Measurements from ENCODE around the gene ITGA6.

Gene ITGA6

DNA sequence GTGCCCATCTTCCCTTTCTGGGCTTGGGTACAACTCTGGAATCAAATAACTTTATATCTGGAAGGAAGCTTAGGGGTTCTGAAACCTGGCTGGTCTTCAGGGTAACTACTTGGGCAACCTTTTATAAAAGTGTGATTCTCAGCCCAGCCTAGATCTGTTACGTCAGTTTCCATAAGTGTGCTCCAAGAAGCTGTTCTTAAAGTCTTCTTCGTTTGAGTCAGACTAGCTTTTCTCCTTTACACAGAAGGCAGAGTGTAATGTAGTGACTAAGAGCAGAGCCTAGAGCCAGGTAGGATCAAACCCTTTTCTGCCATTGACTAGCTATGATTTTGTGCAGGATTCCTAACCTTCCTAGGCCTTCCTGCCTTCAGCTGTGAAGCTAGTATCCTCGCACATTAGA is 5.8 kb downstream of the ITGA6 start:
- H3K27ac ChIP-seq = no peak overlapping the region
- H3K9ac ChIP-seq = no peak overlapping the region
- peaks cover 58 to 80% (median 70%) of the 10 kb centered on the region in 10 experiments for H3K4me1 ChIP-seq
- TF ChIP-seq Cebpa-rat (IDR thresholded peaks at IDR 0.05) = no peak
- peaks cover 0 to 29% (median 13%) of the 10 kb centered on the region in 11 experiments; a peak in 8 of 22 replicates for H4K20me1 ChIP-seq
- peak overlapping the region in 3 of 11 experiments; percentile 44 to 79 (median 54); a peak in 3 of 22 replicates for H3K4me2 ChIP-seq
- H3K36me3 ChIP-seq = no peaks in the 10 kb centered on the region
- peaks cover 10 to 74% (median 19%) of the 10 kb centered on the region in 11 experiments; a peak in 17 of 22 replicates for H3K27me3 ChIP-seq
- no peaks in the 10 kb centered on the region for H3K9me3 ChIP-seq (replicated peaks in 1 of 11)
- H3K4me3 ChIP-seq = no peak overlapping the region

DNA sequence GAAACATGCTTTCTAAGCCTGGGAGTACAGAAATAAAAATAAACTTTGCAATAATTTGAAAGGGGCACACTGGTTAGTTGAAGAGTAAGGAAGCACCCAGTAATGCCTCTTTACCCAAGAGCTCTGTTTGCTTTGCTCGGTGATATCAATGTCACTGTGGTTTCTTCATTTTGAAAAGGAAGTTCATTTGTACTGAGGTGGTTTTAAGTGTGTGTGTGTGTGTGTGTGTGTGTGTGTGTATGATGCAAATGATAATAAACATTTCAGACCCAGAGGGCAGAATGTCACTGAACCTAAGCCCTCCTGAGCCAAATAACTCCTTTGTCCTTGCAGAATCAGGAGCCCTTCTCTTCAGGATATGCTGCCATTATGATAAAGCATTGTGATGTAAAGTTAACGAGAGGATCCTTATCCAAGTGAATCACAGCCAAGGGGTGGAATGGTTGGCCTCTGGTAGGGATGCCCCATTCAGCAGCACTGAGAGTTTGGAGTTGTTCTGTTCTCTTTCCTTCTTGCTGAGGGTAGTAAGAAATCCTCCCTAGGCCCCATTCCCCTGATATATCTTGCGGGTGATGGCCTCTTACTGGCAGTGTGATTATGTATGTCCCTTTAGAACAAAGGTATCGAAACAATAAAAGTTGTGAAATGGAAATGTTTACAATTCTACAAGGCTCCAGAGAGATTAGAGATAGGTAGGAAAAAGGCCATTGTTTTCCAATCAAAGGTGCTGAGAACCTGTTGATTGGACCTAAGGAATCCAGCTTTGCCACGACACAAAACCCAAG is 7.6 kb downstream of the ITGA6 start:
- no peak overlapping the region for H3K27ac ChIP-seq
- H3K4me2 ChIP-seq = peak overlapping the region; percentile 30 to 79 (median 54); a peak in 21 of 22 replicates
- no peak for TF ChIP-seq Cebpa-rat (IDR thresholded peaks at IDR 0.05)
- peaks cover 0 to 18% (median 2%) of the 10 kb centered on the region in 11 experiments; a peak in 8 of 22 replicates for H4K20me1 ChIP-seq
- H3K36me3 ChIP-seq = no peaks in the 10 kb centered on the region
- no peak overlapping the region for H3K4me3 ChIP-seq
- peaks cover 0 to 72% (median under 1%) of the 10 kb centered on the region in 11 experiments; a peak in 11 of 22 replicates for H3K27me3 ChIP-seq
- H3K4me1 ChIP-seq = peaks cover 51 to 72% (median 63%) of the 10 kb centered on the region in 10 experiments
- H3K9ac ChIP-seq = no peak overlapping the region
- no peaks in the 10 kb centered on the region for H3K9me3 ChIP-seq (replicated peaks in 1 of 11)

GRCh38 chr2:172435606-172435911 is 8.2 kb downstream of the ITGA6 start:
- Histone ChIP-seq H3K27me3 (peaks cover 0 to 67% (median 0%) of the 10 kb centered on the region in 11 experiments; a peak in 9 of 22 replicates), H3K4me3 (no peak overlapping the region), H3K27ac (no peak overlapping the region), H3K4me2 (peak overlapping the region in 9 of 11 experiments; percentile 38 to 79 (median 54); a peak in 15 of 22 replicates), H3K9me3 (replicated peaks in 1 of 11) (no peaks in the 10 kb centered on the region), H3K36me3 (no peaks in the 10 kb centered on the region), H3K9ac (no peak overlapping the region), H3K4me1 (peaks cover 51 to 75% (median 65%) of the 10 kb centered on the region in 10 experiments), H4K20me1 (peaks cover 0 to 18% (median 0%) of the 10 kb centered on the region in 11 experiments; a peak in 8 of 22 replicates)
- TF ChIP-seq Cebpa-rat (IDR thresholded peaks at IDR 0.05) = no peak

DNA sequence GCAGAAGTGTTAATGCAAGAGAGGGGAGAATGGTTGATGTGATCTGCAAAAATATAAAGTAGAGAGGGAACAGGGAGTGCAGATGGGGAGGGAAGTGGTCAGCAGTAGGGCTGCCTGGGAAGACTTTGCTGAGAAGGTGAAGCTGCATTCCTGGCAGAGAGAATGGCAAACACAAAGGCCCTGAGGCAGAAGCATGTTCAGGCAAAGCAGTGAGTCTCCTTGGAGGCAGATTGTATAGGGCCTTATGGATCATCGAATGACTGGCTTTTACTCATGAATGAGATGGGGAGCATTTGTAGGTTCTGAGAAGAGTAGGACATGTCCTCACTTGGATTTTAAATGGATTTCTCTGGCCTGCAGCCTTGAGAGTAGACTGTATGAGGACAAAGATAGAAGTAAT is 9.5 kb downstream of the ITGA6 start:
- no peak overlapping the region for H3K27ac ChIP-seq
- H4K20me1 ChIP-seq = peaks cover 0 to 21% (median 0%) of the 10 kb centered on the region in 11 experiments; a peak in 8 of 22 replicates
- H3K9me3 ChIP-seq (replicated peaks in 1 of 11) = no peaks in the 10 kb centered on the region
- H3K4me2 ChIP-seq = peak overlapping the region; percentile 54 to 87 (median 79); a peak in 20 of 22 replicates
- no peak overlapping the region for H3K4me3 ChIP-seq
- H3K27me3 ChIP-seq = peaks cover 0 to 60% (median 0%) of the 10 kb centered on the region in 11 experiments; a peak in 8 of 22 replicates
- H3K4me1 ChIP-seq = peaks cover 41 to 76% (median 67%) of the 10 kb centered on the region in 10 experiments
- no peak for TF ChIP-seq Cebpa-rat (IDR thresholded peaks at IDR 0.05)
- H3K36me3 ChIP-seq = no peaks in the 10 kb centered on the region
- H3K9ac ChIP-seq = no peak overlapping the region

GRCh38 chr2:172437419-172438341 is 10.3 kb downstream of the ITGA6 start:
- no peak for TF ChIP-seq Cebpa-rat (IDR thresholded peaks at IDR 0.05)
- Histone ChIP-seq H3K9ac (peak overlapping the region in 1 of 11 experiments; percentile 22; a peak in 1 of 22 replicates), H3K36me3 (no peaks in the 10 kb centered on the region), H3K9me3 (replicated peaks in 1 of 11) (no peaks in the 10 kb centered on the region), H3K27me3 (peaks cover 0 to 65% (median 0%) of the 10 kb centered on the region in 11 experiments; a peak in 8 of 22 replicates), H3K27ac (peak overlapping the region in 6 of 11 experiments; percentile 7 to 59 (median 30); a peak in 6 of 22 replicates), H3K4me3 (peak overlapping the region in 5 of 10 experiments; percentile 6 to 46 (median 32); a peak in 4 of 20 replicates), H4K20me1 (peaks cover 0 to 28% (median 0%) of the 10 kb centered on the region in 11 experiments; a peak in 8 of 22 replicates), H3K4me1 (peaks cover 43 to 83% (median 72%) of the 10 kb centered on the region in 10 experiments), H3K4me2 (peak overlapping the region; percentile 54 to 87 (median 79))

GRCh38 chr2:172438741-172439508 is 11.5 kb downstream of the ITGA6 start:
- Histone ChIP-seq H3K4me2 (peak overlapping the region; percentile 54 to 87 (median 79)), H3K4me3 (no peak overlapping the region), H3K9me3 (replicated peaks in 1 of 11) (no peaks in the 10 kb centered on the region), H4K20me1 (peaks cover 0 to 18% (median 0%) of the 10 kb centered on the region in 11 experiments; a peak in 8 of 22 replicates), H3K36me3 (no peaks in the 10 kb centered on the region), H3K9ac (no peak overlapping the region), H3K27ac (no peak overlapping the region), H3K27me3 (peaks cover 0 to 54% (median 0%) of the 10 kb centered on the region in 11 experiments; a peak in 7 of 22 replicates), H3K4me1 (peaks cover 43 to 80% (median 70%) of the 10 kb centered on the region in 10 experiments)
- TF ChIP-seq Cebpa-rat (IDR thresholded peaks at IDR 0.05) = no peak

DNA sequence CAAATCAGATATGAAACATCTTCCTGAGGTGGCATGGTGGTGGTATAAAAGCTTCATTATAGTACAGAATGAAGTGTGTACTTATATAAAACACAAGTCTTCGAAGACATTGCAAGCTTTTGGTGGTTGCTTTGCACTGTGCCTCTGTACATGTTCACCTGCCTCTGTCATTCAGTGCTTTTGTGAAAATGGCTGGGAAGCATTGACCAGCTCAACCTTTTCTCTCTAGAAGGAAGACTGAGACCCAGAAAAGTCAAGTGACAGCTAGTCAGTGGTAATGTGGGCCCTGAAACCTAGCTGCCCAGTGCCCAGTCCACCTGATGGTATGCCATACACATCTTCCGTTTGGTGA is 12.1 kb downstream of the ITGA6 start:
- H3K27me3 ChIP-seq = peaks cover 0 to 51% (median 0%) of the 10 kb centered on the region in 11 experiments; a peak in 7 of 22 replicates
- peak overlapping the region in 1 of 11 experiments; percentile 79; a peak in 3 of 22 replicates for H3K4me2 ChIP-seq
- H3K36me3 ChIP-seq = no peaks in the 10 kb centered on the region
- no peak overlapping the region for H3K27ac ChIP-seq
- H3K4me3 ChIP-seq = no peak overlapping the region
- peaks cover 40 to 74% (median 65%) of the 10 kb centered on the region in 10 experiments for H3K4me1 ChIP-seq
- H3K9me3 ChIP-seq (replicated peaks in 1 of 11) = no peaks in the 10 kb centered on the region
- H3K9ac ChIP-seq = no peak overlapping the region
- TF ChIP-seq Cebpa-rat (IDR thresholded peaks at IDR 0.05) = no peak
- peaks cover 0 to 18% (median 0%) of the 10 kb centered on the region in 11 experiments; a peak in 8 of 22 replicates for H4K20me1 ChIP-seq

DNA sequence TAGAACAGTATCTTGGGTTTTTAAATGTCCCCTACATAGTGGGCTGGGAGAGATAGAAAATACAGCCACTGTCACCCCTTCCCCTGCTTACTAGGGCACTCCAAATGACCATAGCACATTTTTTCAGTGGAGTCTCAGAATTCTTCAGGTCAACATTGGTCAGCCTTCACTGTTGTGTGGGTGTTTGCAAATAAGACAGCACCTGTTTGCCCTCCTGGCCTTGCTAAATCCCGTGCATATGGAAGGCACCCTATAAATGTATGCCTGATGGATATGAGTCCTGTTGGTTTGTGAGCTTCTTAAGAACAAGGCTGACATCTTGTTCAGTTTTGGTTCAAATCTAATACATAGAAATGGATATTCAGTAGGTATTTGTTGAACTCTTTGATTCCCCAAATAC is 12.5 kb downstream of the ITGA6 start:
- no peaks in the 10 kb centered on the region for H3K36me3 ChIP-seq
- H3K9ac ChIP-seq = no peak overlapping the region
- peaks cover 36 to 70% (median 60%) of the 10 kb centered on the region in 10 experiments for H3K4me1 ChIP-seq
- H3K27ac ChIP-seq = no peak overlapping the region
- no peaks in the 10 kb centered on the region for H3K9me3 ChIP-seq (replicated peaks in 1 of 11)
- H3K4me2 ChIP-seq = no peak overlapping the region; a peak in 1 of 22 replicates
- peaks cover 0 to 18% (median 0%) of the 10 kb centered on the region in 11 experiments; a peak in 8 of 22 replicates for H4K20me1 ChIP-seq
- TF ChIP-seq Cebpa-rat (IDR thresholded peaks at IDR 0.05) = no peak
- no peak overlapping the region for H3K4me3 ChIP-seq
- H3K27me3 ChIP-seq = peaks cover 0 to 50% (median 0%) of the 10 kb centered on the region in 11 experiments; a peak in 7 of 22 replicates
